GM21786 (cell line): ENCODE results near the gene GRID2IP.
"Not testable (repeated sequence)": the region's sequence is repeated elsewhere in the genome, so short reads cannot be mapped to it uniquely, and the experiment has no call there.

Source experiments
- ATAC-seq: cut with Tn5 transposase; IDR thresholded peaks from one replicate; pipeline ENCODE4 v1.9.1; 2021; ENCODE audit not compliant: unreplicated experiment

GRID2IP gene

DNA sequence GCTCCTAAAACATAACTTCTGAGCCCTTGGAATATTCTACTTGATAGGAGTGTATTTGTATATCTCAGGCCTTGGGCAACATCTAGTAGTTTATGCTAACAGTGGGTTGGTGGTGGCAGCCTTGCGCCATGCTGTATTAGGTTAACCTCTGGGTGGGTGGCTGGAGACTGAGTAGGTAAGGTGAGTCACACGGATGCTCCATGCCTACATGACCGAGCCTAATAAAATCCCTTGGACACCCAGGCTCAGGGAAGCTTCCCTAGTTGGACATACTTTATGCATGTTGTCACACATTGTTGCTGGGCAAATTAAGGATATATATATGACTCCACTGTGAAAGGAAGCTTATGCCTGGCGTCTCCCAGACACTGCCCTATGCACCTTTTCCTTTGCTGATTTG is 97.5 kb downstream of the GRID2IP start:
- ATAC-seq: no peak

DNA sequence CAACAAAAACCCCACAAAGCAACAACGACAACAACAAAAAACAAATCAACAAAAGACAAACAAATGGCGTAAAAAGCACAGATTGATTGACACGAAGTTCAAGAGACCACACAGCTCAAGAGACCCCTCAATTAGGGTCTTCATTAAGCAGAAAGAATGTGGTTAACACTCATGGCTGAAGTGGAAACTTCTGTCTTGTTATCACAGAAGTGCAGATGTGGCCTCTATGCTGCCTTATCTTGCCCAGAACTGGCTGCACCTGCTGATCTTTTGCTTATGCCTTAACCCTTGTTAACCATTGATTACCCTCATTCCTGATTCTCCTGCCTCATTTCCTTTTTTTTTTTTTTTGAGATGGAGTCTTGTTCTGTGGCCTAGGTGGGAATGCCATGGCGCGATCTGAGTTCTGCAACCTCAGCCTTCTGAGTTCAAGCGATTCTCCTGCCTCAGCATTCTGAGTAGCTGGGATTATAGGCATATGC is 100.0 kb downstream of the GRID2IP start:
- ATAC-seq: no peak

DNA sequence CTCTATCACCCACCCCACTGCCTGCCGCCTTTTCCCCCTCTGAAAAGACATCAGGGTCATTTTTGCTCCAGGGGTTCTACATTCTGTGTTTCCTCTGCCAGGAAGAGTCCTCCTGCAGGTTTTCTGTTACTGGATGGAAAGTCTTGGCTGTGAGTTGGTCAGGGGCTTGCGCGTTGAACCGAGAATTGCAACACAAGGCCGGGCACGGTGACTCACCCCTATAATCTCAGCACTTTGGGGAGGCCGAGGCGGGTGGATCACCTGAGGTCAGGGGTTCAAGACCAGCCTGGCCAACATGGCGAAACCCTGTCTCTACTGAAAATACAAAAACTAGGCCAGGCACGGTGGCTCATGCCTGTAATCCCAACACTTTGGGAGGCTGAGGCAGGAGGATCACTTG is 100.7 kb downstream of the GRID2IP start:
- ATAC-seq: not testable (repeated sequence)

- not testable (repeated sequence) for ATAC-seq
Observed at GRCh38 chr7:6449884-6450283, 101.4 kb downstream of the GRID2IP start.

DNA sequence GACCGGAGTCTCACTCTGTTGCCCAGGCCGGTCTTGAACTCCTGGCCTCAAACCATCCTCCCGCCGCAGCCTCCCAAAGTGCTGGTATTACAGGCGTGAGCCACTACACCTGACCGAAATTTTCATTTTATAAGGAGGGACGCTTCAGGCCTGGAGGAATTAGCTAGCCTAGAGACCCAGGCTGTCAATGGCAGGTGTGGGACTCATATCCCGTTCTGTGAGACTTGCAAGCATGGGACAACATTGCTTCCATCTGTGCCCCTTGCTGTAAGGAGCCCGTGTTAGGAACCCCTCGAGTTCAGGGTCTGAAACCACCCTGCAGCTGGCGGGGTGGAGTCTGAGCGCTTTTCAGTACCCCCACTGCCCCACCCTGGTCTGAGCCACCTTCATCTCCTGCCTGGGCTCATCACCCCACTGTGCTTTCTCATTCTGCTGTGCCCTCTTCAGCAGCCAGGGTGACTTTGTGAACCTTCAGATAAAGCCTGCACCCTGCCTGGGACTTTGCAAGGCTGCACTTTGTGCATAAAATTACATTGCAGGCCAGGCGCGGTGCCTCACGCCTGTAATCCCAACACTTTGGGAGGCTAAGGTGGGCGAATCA is 102.2 kb downstream of the GRID2IP start:
- no peak for ATAC-seq

DNA sequence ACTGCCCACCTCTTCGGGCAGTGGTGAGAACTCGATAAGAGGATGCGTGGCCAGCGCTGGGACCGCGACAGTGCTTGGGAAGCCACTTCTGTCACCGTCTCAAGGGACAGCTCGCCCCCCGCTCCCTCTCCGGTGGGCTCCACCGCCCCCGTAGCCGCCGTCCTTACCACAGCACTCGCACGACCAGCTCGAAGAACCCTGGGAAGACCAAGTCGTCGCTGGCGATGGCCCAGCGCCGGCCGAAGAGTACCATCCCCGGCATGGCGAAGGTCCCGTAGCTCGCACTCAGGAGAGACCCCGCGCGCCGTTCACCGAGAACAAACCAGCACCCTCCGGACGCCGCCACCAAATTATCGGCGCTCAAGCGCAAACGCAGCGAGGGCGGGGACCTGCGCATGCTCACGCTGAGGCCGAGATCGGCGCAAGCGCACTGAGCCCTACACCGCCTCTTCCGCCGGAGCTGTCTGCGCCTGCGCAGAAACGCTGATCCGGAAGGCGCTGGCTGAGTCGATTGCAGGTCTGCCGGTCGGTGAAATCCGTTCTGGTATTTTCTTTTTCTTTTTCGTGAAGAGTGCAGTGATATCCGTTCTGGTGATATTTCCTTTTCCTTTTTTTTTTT is 103.6 kb downstream of the GRID2IP start, which contains the start of gene DAGLB:
TSS of gene DAGLB (minus strand) at position 374 of the 619 bp plus-strand sequence. CDS start at position 262, 112 bp downstream.
- peak; percentile 78 for ATAC-seq
